GM19438 (cell line): ENCODE measurements around the gene POLR3B.

ENCODE experiments used
- ATAC-seq: cut with Tn5 transposase; IDR thresholded peaks from one replicate; pipeline ENCODE4 v1.9.1; 2021; ENCODE audit warnings: low read depth; ENCODE audit not compliant: unreplicated experiment

Gene POLR3B

DNA sequence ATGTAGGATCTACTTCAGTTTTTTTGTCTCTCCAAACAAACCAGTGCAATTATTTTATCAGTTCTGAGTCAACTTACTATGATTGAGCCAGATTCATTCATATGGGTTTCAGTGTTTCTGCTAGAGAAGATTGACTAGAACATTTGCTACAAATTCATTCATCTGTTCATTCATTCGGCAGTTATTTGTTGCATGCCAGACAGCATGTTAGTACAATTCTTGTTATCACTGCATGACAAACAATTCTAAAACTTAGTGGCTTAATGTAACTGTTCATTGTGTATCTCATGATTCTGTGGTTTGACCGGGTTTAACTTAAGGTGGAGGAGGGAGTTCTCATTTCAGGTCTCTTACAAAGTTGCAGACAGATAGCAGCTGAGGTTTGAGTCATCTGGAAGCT is 52.3 kb downstream of the POLR3B start:
- no peak for ATAC-seq

DNA sequence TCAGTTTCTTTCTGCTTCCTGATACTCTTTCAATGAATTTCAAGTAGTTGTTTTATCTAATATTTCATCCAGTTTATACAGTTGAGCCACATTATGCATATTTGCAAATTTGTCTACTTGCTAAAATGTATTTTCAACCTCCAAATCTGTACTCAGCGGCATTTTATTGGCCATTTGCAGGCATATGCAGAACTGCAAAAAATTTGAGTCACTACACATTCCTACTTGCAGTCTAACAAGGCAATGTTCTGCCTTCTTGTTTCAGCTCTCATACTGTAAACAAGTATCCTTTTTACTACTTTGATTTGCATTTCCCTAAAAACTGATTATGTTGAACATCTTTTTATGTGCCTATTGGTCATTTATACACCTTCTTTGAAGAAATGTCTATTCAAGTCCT is 55.0 kb downstream of the POLR3B start:
- no peak for ATAC-seq

DNA sequence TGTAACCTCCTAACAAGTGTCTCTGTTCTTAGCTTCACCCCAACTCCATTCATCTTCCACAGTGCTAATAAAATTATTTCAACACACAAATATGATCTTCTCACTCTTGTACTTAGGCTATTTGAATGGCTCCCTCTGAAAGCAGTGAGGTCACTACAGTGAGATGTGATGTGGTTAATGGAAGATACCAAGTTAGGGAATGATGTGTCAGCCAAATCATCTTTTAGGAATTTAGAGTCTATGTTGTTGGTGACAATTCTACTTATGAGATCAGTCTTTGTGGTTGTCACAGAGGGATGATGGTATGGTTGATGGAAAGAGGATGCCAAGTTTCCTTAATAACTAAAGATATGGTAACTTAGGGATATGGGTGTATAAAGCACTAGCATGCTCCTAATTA is 57.6 kb downstream of the POLR3B start:
- ATAC-seq: no peak

DNA sequence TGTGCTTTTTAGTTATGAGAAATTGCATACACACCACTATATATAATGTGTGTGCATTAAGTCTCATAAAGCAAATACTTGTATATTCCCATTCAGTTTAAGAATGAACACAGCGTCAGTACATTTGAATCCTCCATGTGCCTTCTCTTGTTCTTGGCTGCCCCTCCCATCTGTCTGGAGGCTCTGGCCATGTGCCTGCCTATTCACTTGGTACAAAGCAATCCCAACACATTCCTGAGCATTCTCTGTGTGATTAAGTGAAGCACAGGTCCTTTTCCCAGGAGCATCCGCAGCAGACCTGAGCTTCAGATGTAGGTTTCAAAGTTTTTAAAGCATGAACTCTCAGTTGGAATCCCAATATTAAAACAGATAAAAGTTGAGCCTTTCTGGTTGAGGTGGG is 58.7 kb downstream of the POLR3B start:
- no peak for ATAC-seq

DNA sequence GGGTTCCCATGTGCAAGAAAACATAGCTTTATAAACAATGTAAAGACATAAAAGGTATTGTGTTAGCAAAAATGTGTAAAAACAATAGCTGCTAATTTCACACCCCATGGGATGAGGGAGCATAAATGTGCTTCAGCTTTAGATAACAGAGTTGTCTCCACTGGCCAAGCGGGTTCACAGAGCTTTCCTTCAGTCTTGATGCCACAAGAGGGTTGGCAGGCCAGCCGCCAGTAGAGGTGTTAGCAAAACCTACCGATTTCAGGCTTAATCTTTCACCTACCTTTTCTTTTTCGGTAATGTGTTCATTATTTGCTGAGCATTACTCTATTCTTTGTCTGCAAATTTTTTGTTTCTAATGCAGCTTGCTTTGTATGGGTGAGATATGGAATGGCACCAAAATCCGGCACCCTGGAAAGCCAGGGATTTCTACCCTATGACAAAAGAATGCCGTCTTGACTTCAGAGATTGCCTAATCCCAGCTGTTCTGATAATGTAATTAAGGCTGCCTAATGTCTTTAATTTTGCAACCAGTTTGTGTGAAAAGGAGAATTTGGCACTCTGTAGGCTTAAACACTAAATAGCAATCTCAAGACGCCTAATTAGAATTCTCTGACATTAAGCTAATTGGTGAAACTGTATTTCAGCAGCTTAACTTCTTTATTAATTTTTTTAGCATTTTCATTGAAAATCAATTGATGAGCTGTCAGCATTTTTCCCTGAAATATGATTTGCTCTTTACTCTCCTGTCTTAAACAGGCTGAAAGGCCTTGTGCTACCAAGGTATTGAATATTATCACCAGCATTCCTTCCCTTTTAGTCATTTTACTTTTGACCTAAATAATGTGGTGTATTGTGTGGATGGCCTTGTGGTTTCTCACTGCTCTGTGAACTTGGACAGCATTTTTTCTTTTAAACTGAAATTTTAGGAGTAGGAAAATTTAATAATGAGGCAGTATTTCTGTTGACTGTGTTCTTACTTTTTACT is 60.7 kb downstream of the POLR3B start:
- ATAC-seq: no peak

DNA sequence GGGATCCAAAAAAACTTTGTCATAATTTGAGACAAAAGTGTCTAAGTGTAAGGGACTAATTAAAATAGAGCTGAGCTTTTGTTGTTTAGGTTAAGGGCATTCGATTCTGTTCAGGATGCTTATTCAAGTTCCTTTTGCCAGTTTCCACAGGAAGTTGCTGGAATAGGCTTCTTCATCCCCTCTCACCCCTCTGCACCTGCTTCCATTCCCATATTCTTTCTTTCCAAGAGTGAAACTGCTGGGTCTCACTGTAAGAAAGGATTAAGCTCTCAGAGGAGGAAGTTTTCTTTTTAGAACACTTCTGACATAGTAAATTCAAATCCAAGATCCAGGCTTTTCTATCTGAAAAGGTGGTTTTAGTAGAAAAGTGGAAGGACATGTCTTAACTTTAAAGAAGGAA is 61.4 kb downstream of the POLR3B start:
- ATAC-seq: no peak

DNA sequence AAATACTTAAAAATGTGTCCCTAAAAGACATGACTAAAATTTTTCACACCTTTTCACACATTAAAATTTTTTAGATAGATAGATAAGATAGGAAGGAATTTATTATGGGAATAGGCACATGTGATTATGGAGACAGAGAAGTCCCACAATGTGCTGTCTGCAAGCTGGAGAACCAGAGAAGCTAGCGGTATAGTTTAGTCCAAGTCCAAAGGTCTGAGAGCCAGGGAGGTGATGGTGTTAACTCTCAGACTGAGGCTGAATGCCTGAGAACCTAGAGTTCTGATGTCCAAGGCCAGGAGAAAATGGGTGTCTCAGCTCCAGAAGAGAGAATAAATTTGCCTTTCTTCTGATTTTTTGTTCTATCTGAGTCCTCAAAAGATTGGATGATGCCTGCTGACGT is 65.7 kb downstream of the POLR3B start:
- ATAC-seq: no peak

DNA sequence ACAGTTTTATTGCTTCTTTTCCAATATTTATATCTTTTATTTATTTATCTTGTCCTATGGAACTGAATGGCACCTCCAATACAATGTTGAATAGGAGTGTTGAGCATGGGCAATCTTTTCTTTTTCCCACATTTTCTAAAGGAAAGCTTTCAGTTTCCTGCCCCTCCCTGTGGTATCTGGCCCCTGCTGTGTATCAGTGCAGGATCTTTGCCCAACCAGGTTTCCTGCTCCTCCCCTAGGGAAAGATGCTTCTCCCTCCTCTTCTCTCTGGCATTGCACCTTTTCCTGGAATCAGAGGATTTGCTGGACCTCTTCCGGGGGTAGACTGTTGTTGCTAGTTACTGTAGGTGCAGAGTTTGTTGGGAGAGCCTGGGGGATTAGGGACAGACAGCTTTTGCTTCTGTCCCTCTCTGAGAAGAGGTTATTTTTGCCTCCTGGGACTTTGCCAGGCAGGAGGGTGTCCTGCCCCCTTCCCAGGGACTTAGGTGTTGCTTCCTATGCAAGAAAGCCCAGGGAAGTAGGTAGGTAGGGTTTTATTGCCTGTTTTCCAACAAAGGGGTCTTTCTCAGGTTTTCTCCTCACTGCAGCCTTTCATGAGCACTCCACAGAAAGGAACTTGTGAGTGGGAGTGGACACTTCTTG is 67.6 kb downstream of the POLR3B start:
- ATAC-seq: no peak

DNA sequence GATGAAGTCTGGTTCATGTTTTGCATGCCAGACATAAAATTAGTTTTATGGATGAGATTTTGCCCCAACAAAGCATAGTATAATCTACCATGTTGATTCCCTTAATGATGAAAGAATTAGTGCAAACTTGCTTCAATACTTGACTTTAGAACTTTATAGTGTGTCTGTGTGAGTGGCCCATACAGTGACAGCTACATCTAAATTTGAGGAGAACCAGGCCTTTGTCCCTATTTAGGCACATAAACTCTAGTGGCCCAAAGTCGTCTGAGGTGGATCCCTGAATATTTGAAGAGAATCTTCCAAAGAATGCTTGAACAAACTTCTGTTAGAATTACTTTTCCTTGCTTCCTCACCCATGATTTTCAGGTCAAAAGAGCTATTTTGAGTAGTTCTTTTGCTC is 70.4 kb downstream of the POLR3B start:
- ATAC-seq: no peak

DNA sequence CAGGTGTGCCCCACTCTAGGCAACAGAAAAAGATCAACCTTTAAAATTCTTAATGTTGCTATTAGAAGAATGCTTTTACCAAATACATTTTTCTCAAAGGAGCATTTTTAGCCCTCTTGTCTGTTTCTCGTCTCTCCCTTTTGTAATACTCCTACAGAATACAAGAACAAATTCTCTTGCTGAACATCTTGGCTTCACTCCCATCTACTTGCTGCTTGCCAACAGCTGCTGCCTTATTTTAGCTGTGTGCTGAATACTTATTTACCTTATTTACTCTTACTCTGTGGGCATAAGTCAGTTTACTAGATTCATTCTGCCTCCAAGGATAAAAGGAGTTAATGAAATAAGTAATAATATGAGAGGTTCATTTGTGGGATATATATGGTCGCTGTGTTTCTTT is 70.8 kb downstream of the POLR3B start:
- no peak for ATAC-seq

DNA sequence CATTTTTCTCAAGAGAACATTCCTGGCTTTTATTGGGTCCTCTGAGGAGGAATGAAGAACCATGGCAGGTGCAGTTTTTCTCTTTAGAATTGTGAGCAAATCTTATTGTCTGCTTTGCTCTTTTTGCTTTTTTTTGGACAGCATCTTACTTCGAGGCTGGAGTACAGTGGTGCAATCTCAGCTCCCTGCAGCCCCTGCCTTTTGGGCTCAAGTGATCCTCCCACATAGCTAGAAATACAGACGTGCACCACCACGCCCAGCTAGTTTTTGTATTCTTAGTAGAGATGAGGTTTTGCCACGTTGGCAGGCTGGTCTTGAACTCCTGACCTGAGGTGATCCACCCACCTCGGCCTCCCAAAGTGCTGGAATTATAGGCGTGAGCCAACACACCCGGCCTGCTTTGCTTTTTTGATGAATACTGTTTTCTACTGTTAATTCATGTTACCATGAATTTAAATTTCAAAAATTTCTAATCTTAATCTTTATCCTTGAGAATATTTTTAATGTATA is 71.5 kb downstream of the POLR3B start:
- ATAC-seq: no peak

DNA sequence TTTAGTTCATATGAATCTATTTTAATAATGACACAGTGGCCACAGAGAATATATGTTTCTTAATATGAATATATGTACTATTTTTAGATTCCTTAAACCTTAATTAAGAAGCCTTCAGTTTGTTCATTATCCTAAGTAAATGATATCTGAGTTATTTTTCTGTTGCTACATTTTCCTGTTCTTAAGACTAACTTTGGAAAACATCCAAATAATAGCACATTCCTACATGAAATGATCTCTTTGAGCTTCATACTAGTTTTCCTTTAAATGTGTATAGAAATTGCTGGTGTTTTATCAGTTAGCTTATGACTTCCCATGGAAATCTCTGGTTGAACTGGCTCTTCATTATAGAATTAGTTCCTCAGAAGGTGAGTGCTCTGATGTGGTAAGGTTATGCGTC is 72.1 kb downstream of the POLR3B start:
- ATAC-seq: no peak

DNA sequence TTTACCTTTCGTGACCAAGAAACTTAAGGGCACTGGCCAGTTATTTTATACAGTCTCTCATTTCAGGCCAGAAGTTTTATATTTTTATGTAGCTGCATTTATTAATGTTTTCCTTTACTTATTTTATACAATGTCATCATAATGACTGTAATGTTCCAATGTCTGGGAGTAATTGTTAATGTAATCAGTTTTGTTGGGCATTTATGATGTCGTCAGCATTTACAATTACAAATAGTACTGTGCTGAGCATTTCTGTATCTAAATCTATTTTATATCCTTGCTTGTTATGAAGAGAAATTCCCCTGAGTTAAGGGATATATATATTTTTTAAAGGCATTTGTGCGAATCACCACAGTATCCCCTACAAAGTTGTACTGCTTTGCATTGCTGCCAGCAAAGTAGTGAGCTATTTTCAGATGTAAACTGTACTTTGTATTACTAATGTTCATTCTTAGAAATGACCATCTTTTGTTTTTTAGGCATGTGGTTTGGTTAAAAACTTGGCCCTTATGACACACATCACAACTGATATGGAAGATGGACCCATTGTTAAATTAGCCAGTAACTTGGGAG is 74.4 kb downstream of the POLR3B start:
- no peak for ATAC-seq

DNA sequence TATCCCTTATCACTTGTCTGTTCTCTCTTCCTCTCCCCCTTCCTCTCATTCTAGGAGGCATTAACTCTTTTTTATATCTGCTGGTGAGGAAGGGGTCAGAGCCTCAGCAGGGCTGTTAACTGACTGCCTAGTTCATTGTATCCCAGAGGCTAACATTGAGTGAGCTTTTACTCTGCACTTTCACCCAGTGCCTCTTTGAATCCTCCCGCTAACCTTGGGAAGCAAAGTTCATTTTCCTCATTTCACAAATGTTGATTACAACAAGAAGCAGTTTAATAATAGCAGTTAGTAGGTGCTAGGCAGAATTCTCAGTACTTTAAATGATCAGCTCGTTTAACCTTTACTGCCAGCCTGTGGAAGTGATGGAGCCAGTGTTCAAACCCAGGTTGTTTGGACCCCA is 75.5 kb downstream of the POLR3B start:
- ATAC-seq: no peak

DNA sequence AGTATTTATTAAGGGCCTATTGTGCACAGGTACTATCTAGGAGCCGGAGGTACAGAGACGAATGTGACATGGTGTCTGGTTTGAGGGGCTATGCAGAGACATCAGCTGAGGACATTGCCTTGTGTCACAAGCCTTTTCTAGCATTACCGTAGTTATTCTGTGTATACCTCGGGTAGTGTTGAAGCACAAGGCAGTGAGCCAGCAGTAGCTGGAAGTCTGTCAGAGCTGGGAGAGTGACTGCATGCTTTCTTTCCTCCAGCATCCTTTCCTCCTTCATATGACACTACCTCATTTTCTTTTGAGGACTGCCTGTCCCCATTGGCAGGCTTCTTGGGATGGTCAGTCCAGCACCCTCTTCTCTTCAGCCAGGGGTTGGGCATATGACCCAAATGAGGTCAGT is 77.0 kb downstream of the POLR3B start:
- ATAC-seq: no peak

DNA sequence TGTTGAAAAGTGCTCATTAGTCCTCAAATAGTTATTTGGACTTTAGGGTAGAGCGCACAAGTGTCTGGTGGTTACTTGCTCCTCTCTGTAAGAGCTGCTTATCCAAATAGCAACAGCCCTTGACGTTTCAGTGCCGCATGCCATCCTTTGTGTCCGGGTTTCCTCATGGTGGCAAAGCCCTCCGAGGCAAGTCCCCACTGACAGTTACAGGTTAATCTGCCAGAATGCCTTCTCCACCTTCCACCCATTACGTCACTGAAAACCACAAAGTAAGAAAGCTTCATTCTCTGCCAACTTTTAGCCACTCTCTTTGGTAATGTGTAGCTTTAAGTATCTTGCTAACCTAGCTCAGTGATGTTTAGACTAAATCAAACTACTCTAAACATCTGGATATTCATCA is 78.6 kb downstream of the POLR3B start:
- no peak for ATAC-seq

DNA sequence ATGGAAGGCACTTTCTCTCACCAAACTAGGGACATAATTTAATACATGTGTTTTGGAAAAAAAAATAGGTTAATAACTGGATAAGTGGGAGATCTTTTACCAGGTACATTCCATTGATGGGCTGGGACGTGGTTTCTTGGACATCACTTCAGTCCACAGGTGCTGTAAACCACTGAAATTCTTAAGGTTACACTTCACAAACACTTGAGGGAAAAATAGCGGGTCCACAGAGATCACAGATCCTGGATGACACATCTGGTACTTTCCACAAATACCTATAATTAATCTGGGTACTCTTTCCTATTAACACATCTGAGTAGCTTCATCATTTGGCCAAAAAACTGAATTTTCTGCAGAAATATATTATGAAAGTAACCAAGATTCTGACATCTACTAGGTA is 85.0 kb downstream of the POLR3B start:
- ATAC-seq: no peak

DNA sequence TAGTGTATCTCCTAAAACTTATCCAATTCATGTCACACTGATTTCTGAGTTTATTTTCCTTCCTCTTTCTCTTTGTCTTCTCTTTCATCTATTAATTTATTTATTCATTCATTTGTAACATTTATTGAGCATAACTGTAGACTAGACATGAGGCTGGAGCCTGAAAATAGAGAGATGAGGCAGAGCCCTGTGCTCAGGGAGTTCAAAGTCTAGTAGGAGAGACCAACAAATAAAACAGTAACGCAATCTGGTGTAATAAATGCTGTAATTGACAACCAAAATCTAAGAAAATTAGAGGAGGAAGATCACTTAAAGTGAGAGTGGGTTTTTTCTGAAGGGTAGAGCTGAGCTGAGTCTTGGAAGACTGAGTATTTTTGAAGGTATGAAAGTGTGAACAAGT is 87.5 kb downstream of the POLR3B start:
- ATAC-seq: no peak

DNA sequence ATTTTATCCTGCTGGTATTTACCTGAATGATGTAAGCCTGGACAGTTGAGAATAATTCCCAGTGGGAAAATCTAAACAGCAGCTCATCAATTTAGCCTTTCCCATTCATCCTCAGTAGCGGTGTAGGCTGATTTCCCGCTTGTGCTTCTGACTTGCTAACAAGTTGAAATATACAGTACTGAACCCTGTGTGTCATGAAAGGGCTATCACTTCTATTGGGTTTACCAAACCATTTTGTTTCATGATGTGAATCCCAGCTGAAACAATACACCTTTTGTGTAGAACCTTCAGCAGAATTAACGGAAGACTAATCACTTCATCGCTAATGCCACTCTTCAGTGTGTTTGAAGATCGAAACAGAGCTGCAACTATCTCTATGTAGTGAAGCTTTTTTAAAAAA is 88.4 kb downstream of the POLR3B start:
- no peak for ATAC-seq

DNA sequence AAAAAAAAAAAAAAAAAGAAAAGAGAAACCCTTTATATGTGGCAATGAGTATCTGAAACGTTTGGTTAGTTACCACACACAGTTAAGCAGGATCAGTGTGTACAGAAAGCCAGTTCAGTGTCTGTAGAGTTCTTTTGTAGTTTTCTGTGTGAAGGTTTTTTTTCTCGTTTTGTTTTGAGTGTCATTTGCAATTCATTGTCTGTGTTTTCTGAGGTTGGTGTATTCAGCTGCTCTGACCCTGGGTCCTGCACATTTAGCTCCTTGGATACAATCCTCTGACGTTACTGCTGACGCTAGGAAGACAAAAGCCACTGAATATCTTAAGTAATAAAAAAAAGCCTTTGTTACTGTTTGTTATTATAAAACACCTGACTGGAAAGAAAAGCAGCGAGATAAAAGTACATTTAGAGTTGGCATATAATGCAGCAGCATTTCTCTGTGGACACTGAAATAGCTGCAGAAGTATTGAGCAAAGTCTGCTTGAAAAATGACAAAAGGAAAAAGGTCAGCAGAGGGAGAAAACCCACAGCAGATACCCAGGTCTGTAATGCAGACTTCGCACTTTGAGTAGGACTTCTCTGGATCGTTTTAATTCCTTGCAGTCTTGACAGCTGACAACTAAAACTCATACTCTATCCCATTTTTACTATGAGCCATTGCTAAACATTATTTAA is 89.0 kb downstream of the POLR3B start:
- ATAC-seq: no peak

DNA sequence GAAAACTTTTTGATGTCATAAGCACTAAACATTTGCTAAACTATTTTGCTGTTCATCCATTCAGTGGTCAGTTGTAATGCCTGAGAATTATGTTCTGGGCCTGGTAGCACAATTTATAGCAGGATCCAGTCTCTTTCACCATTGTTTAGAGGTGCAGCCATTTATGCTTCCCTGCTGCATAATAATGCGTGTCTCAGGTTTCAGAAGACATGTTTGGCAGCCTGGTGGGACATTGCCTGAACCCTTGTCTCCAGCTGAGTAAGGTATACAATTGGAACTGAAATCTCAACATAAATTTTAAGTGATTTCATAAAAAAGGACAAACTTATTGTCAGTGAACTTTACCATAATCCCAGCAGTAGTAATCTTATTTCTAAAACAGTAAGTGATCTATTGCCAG is 94.8 kb downstream of the POLR3B start:
- no peak for ATAC-seq
